Uterus (tissue), 4 donors: Measurements from ENCODE around the gene TMEM132A. TPM values are rescaled to one million over a fixed set of nuclear protein-coding genes. Genes with fewer than 3 reads are reported as not detected.

Experiments used
- DNase-seq, 2 donors: peaks; one replicate each; pipeline ENCODE4 v3.0.0-alpha.2; 2019 to 2020
- H3K27ac ChIP-seq, 2 donors: fragments of 200-600 bp; sonication (generic); 1 replicate in 1 of 2; 2 replicates in 1 of 2; pipeline ENCODE4 v1.5.1; 2016 to 2018
- H3K27me3 ChIP-seq, 2 donors: fragments of 200-600 bp; sonication (generic); one replicate each; pipeline ENCODE4 v1.5.1; 2018 to 2019; ENCODE audit warnings: control low read depth in 1 of 2
- H3K36me3 ChIP-seq, 2 donors: fragments of 200-600 bp; sonication (generic); one replicate each; pipeline ENCODE4 v1.5.1; 2019; ENCODE audit warnings: control low read depth in 1 of 2
- H3K4me1 ChIP-seq, 2 donors: fragments of 200-600 bp; sonication (generic); one replicate each; pipeline ENCODE4 v1.5.1; 2018 to 2019; ENCODE audit warnings: control low read depth in 1 of 2
- H3K4me3 ChIP-seq, 2 donors: fragments of 200-600 bp; sonication (generic); 1 replicate in 1 of 2; 2 replicates in 1 of 2; pipeline ENCODE4 v1.5.1; 2018 to 2019; ENCODE audit warnings: mild to moderate bottlenecking in 1 of 2
- H3K9me3 ChIP-seq, 2 donors: fragments of 200-600 bp; sonication (generic); one replicate each; pipeline ENCODE4 v1.5.1; 2019; ENCODE audit warnings: control low read depth in 1 of 2
- CTCF ChIP-seq, 4 experiments: fragments of 200-600 bp in 2 of 4; fragments of 450-650 bp in 2 of 4; sonication (generic) in 2 of 4; IDR thresholded peaks; one replicate each; pipeline ENCODE4 v1.5.1; 2016 to 2019; ENCODE audit warnings: antibody characterized with exemption in 4 of 4, mild to moderate bottlenecking in 2 of 4, moderate library complexity in 1 of 4
- POLR2A ChIP-seq, 2 donors: fragments of 450-650 bp; IDR thresholded peaks; one replicate each; pipeline ENCODE4 v1.6.1; 2016; ENCODE audit warnings: antibody characterized with exemption in 2 of 2, mild to moderate bottlenecking in 1 of 2, moderate library complexity in 1 of 2
- intact Hi-C: fragments of 100-400 bp; cut with DNase I; formaldehyde crosslinking; loops from one replicate; pipeline ENCODE4 v1.15.1; 2023; ENCODE audit warnings: low total_unique reads
- total RNA-seq, 4 donors: library from RNA; depleted of rRNA in 3 of 4; stranded (reverse); fragments of >200 nt in 3 of 4; gene quantifications; one replicate each; pipeline versions ENCODE4 v1.1.0 to v1.2.4, GENCODE V29; 2014 to 2023
- donor health status: DM: yes; HTN: yes; CAD: no.

The TMEM132A gene
- total RNA-seq, 4 donors from 2014 or later, result under 0.01 to 47.7 (median 7.7) TPM

GRCh38 chr11:60931917-60932316 lies 7.7 kb downstream of the TMEM132A start:
- H3K9me3 ChIP-seq, result no peaks in the 10 kb centered on the region
- H3K36me3 ChIP-seq, result no peaks in the 10 kb centered on the region
- DNase-seq, result no peak
- TF ChIP-seq CTCF (IDR thresholded peaks at IDR 0.05) (no peak), POLR2A (IDR thresholded peaks at IDR 0.05) (no peak)
- no peak overlapping the region for H3K27ac ChIP-seq
- H3K4me3 ChIP-seq, result no peak overlapping the region
- no peaks in the 10 kb centered on the region for H3K27me3 ChIP-seq
- intact Hi-C loops, result no loop called here
- H3K4me1 ChIP-seq, result no peaks in the 10 kb centered on the region

GRCh38 chr11:60932605-60933356 lies 8.5 kb downstream of the TMEM132A start:
- no peak for DNase-seq
- no peaks in the 10 kb centered on the region for H3K9me3 ChIP-seq
- H3K36me3 ChIP-seq, result no peaks in the 10 kb centered on the region
- H3K27ac ChIP-seq, result no peak overlapping the region
- no peaks in the 10 kb centered on the region for H3K4me1 ChIP-seq
- no peaks in the 10 kb centered on the region for H3K27me3 ChIP-seq
- no peak overlapping the region for H3K4me3 ChIP-seq
- intact Hi-C loops, result no loop called here
- TF ChIP-seq POLR2A (IDR thresholded peaks at IDR 0.05), result no peak
- no peak for TF ChIP-seq CTCF (IDR thresholded peaks at IDR 0.05)

GRCh38 chr11:60933416-60934123 lies 9.3 kb downstream of the TMEM132A start:
- Histone ChIP-seq H3K36me3 (no peaks in the 10 kb centered on the region), H3K27ac (no peak overlapping the region), H3K4me3 (no peak overlapping the region), H3K27me3 (no peaks in the 10 kb centered on the region), H3K9me3 (no peaks in the 10 kb centered on the region), H3K4me1 (no peaks in the 10 kb centered on the region)
- no peak for DNase-seq
- TF ChIP-seq POLR2A (IDR thresholded peaks at IDR 0.05) (no peak), CTCF (IDR thresholded peaks at IDR 0.05) (no peak)
- intact Hi-C loops, result no loop called here

GRCh38 chr11:60934124-60934789 lies 10.0 kb downstream of the TMEM132A start:
- TF ChIP-seq CTCF (IDR thresholded peaks at IDR 0.05) (no peak), POLR2A (IDR thresholded peaks at IDR 0.05) (no peak)
- H3K27me3 ChIP-seq, result no peaks in the 10 kb centered on the region
- no peak overlapping the region for H3K27ac ChIP-seq
- no peaks in the 10 kb centered on the region for H3K36me3 ChIP-seq
- H3K4me1 ChIP-seq, result no peaks in the 10 kb centered on the region
- no peaks in the 10 kb centered on the region for H3K9me3 ChIP-seq
- no peak overlapping the region for H3K4me3 ChIP-seq
- intact Hi-C loops, result no loop called here
- no peak for DNase-seq
